BLaER1 treated with 17β-estradiol and CSF1 and Interleukin-3, amounts not matched to agents 10 nM and 100 nM (cell line): ENCODE data around the gene NDE1.

Experiments used
- H3K27ac ChIP-seq, 11 experiments: shearing (Covaris generic); formaldehyde crosslinking; 2 replicates each; pipeline ENCODE4 v1.8.1; 2022
- H3K27me3 ChIP-seq, 11 experiments: shearing (Covaris generic); formaldehyde crosslinking; 2 replicates each; pipeline ENCODE4 v1.8.1; 2022
- H3K36me3 ChIP-seq, 11 experiments: shearing (Covaris generic); formaldehyde crosslinking; 2 replicates each; pipeline ENCODE4 v1.8.1; 2022
- H3K4me1 ChIP-seq, 10 experiments: shearing (Covaris generic); formaldehyde crosslinking; 2 replicates each; pipeline ENCODE4 v1.8.1; 2022
- H3K4me2 ChIP-seq, 11 experiments: shearing (Covaris generic); formaldehyde crosslinking; 2 replicates each; pipeline ENCODE4 v1.8.1; 2022
- H3K4me3 ChIP-seq, 10 experiments: shearing (Covaris generic); formaldehyde crosslinking; 2 replicates each; pipeline ENCODE4 v1.8.1; 2022
- H3K9ac ChIP-seq, 11 experiments: shearing (Covaris generic); formaldehyde crosslinking; 2 replicates each; pipeline ENCODE4 v1.8.1; 2022
- H3K9me3 ChIP-seq, 11 experiments: shearing (Covaris generic); formaldehyde crosslinking; replicated peaks in 1 of 11; 2 replicates each; pipeline ENCODE4 v1.8.1; 2022
- H4K20me1 ChIP-seq, 11 experiments: shearing (Covaris generic); formaldehyde crosslinking; 2 replicates each; pipeline ENCODE4 v1.8.1; 2022
- Cebpa-rat ChIP-seq, 11 experiments: shearing (Covaris generic); IDR thresholded peaks; 2 replicates each; pipeline ENCODE4 v1.8.1; 2022

The NDE1 gene

DNA sequence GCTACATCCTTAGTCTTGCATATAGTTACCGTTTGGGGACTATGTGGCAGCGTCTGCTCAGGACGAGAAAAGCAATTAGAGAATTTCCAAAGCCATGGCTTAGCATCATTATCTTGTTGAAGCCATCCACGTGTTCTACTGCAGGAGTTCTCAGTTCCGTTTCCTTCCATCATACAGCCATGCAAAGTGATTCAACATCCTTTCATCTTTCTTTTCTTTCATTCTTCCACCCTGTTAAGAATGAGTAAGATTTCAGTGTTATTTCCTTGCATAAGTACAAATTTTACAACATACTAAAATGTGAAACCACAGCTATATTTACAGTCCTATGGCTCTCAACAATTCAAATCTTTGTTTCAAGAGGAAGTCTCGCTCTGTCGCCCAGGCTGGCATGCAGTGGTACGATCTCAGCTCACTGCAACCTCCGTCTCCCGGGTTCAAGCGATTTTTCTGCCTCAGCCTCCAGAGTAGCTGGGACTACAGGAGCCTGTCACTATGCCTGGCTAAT, 10.9 kb upstream of the NDE1 start:
- peaks cover 43 to 56% (median 48%) of the 10 kb centered on the region in 11 experiments for H3K36me3 ChIP-seq
- no peaks in the 10 kb centered on the region for H3K27me3 ChIP-seq
- TF ChIP-seq Cebpa-rat (IDR thresholded peaks at IDR 0.05): peak in 5 of 11 experiments; percentile 11 to 36 (median 28); a peak in 4 of 22 replicates
- H3K9ac ChIP-seq: peak overlapping the region; percentile 67 to 99 (median 96)
- peak overlapping the region in 8 of 10 experiments; percentile 13 to 76 (median 40); a peak in 11 of 20 replicates for H3K4me3 ChIP-seq
- H3K9me3 ChIP-seq: peaks cover 0 to 14% (median 9%) of the 10 kb centered on the region in 11 experiments; a peak in 10 of 22 replicates
- H4K20me1 ChIP-seq: peaks cover 0 to 4% (median 0%) of the 10 kb centered on the region in 11 experiments; a peak in 1 of 22 replicates
- H3K27ac ChIP-seq: peak overlapping the region; percentile 52 to 100 (median 98); a peak in 21 of 22 replicates
- peaks cover 62 to 84% (median 81%) of the 10 kb centered on the region in 10 experiments for H3K4me1 ChIP-seq
- peak overlapping the region; percentile 87 to 99 (median 95) for H3K4me2 ChIP-seq

DNA sequence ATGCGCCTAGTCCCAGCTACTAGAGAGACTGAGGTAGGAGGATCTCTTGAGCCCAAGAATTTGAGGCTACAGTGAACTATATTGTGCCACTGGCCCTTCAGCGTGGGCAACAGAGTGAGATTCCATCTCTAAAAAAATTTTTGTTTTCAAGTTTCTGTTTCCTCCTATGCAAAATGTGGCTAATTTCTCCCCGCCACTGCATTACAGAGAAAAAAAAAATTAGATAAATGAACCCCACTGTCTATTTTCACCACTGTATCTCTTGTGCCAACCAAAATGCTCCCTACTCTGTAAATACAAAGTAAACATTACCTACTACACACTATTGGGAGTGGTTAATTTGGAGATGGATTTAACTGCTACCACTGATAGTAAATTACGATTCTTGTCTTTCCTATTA, 9.1 kb upstream of the NDE1 start:
- peaks cover 0 to 4% (median 0%) of the 10 kb centered on the region in 11 experiments; a peak in 1 of 22 replicates for H4K20me1 ChIP-seq
- peaks cover 25 to 38% (median 30%) of the 10 kb centered on the region in 11 experiments for H3K36me3 ChIP-seq
- H3K4me2 ChIP-seq: peak overlapping the region; percentile 87 to 99 (median 95)
- no peak for TF ChIP-seq Cebpa-rat (IDR thresholded peaks at IDR 0.05)
- peak overlapping the region; percentile 89 to 99 (median 96) for H3K9ac ChIP-seq
- no peaks in the 10 kb centered on the region for H3K27me3 ChIP-seq
- peaks cover 69 to 84% (median 80%) of the 10 kb centered on the region in 10 experiments for H3K4me1 ChIP-seq
- H3K27ac ChIP-seq: peak overlapping the region; percentile 94 to 100 (median 98)
- peak overlapping the region in 9 of 10 experiments; percentile 67 to 78 (median 73); a peak in 18 of 20 replicates for H3K4me3 ChIP-seq
- H3K9me3 ChIP-seq: peaks cover 0 to 14% (median 9%) of the 10 kb centered on the region in 11 experiments; a peak in 10 of 22 replicates

DNA sequence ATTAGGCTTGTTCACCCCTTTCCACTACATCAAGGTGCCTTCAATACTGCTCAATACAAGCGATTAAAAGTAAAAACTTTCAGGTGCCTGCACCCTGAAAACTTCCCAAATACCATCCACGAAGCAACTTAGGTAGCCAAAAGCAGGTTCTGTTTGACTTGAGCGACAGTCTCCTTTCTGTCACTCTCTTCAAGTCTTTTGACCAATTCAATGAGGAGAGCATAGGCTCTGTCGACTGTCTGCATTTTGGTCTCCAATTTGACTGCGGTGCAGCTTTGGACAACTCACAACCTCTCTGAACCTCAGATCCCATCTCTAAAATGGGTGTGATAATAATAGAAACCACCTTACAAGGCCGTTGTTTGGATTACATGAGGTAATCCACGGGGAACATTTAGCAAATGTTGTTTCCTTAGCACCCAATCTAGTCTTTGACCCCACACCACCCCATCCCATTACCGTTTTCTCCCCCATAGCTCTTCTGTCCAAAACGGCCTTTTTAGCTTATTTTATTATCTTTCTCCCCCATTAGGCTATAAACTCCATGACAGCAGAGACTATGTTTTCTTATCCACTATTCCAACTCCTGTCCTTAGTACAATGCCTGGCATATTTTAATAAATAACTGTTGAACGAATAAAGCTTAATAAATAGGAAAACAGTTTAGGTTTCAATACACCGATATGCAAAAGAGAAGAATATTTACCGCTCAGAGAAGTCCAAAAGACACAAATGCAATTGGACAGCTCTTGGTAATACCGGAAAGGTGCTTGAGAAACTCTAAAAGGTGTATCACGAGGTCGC, 8.1 kb upstream of the NDE1 start:
- Histone ChIP-seq H3K4me3 (peak overlapping the region; percentile 67 to 78 (median 72)), H3K4me1 (peaks cover 59 to 77% (median 70%) of the 10 kb centered on the region in 10 experiments), H3K27me3 (no peaks in the 10 kb centered on the region), H3K36me3 (peaks cover 20 to 29% (median 21%) of the 10 kb centered on the region in 11 experiments), H3K9ac (peak overlapping the region; percentile 89 to 99 (median 96)), H3K9me3 (peaks cover 0 to 14% (median 9%) of the 10 kb centered on the region in 11 experiments; a peak in 10 of 22 replicates), H3K27ac (peak overlapping the region; percentile 94 to 100 (median 98)), H4K20me1 (peaks cover 0 to 4% (median 0%) of the 10 kb centered on the region in 11 experiments; a peak in 1 of 22 replicates), H3K4me2 (peak overlapping the region; percentile 87 to 99 (median 95))
- no peak for TF ChIP-seq Cebpa-rat (IDR thresholded peaks at IDR 0.05)

DNA sequence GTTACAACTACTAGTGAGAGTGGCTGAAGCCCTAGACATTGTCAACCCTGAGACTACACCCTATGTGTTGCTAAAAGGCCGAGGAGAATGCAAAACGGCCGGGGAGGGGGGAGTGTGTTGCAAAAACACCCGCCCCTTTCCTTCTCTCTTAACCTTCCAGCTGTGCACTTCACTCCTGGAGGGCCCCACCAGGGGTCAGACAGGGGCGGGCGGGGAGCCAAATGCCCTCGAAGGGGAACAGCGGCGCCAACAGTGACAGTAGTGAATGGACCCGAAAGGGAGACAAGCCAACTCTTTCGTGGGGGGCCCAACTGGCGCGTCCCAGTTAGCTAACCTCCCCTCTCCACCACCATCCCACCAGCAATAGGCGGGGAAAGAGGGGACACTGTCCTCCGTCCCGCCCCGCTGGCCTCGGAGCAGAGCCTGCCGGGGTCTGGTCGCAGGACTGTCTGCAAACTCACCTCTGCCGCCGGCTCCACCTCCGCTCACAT, 7.4 kb upstream of the NDE1 start:
- H3K4me1 ChIP-seq: peaks cover 54 to 73% (median 64%) of the 10 kb centered on the region in 10 experiments
- peaks cover 0 to 13% (median 9%) of the 10 kb centered on the region in 11 experiments; a peak in 10 of 22 replicates for H3K9me3 ChIP-seq
- H3K4me2 ChIP-seq: peak overlapping the region; percentile 87 to 99 (median 95)
- H3K4me3 ChIP-seq: peak overlapping the region; percentile 67 to 78 (median 72)
- peaks cover 0 to 4% (median 0%) of the 10 kb centered on the region in 11 experiments; a peak in 1 of 22 replicates for H4K20me1 ChIP-seq
- H3K36me3 ChIP-seq: peaks cover 14 to 23% (median 15%) of the 10 kb centered on the region in 11 experiments
- peak overlapping the region; percentile 89 to 99 (median 96) for H3K9ac ChIP-seq
- TF ChIP-seq Cebpa-rat (IDR thresholded peaks at IDR 0.05): peak in 3 of 11 experiments; percentile 15 to 37 (median 26); a peak in 1 of 22 replicates
- peak overlapping the region; percentile 94 to 100 (median 98) for H3K27ac ChIP-seq
- H3K27me3 ChIP-seq: no peaks in the 10 kb centered on the region

DNA sequence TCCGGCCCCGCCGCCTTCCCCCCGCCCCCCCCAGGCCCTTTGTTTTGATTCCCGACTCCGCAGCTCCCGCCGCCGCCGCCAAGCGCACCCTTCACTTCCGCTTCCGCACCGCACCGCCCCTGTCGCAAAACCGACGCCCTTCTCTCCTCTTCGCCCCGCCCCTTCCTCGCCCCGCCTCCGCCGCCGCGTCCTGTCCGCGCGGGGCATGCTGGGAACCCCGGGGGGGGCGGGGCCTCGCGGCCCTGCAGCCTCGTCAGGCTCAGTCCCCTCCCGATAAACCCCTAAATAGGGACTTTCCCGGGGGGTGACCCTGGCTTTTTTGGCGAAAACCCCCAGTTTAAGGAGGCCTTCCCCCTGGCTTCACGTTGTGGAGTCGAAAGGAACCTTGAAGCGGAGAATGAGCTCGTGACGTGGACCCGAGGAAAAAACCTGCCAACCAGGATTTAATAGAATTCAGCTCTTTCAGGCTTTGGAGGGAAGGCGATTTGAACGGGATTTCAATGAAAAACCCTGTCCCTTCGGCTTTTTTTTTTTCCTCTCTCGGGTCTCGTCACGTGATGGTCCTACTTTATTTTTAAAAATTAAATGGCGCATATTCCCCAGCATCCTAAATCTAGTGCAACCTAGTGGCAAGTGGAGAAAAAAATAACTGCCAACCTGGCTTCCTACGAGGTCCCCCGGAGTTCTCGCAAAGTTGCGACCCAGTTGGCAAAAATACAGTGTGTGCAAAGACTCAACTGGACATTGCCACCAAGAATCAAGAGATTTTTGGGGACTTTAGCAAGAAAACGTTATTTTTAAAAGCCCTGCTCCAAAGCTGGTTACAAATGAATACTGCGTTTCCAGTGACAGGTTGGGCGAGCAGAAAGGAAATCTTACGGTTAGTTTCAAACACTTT, 6.7 kb upstream of the NDE1 start, which contains the start of gene MARF1:
Gene MARF1, minus strand, starts transcription at position 107 of the 898 bp plus-strand sequence. CDS start 3,921 bp downstream, outside the sequence.
- H3K27ac ChIP-seq: peak within 1 kb of the TSS; percentile 94 to 100 (median 98)
- peak within 1 kb of the TSS; percentile 89 to 99 (median 96) for H3K9ac ChIP-seq
- no peaks in the 10 kb centered on the region for H3K27me3 ChIP-seq
- H3K9me3 ChIP-seq: peaks cover 0 to 7% (median 6%) of the 10 kb centered on the region in 11 experiments; a peak in 10 of 22 replicates
- H3K4me3 ChIP-seq: peak within 1 kb of the TSS; percentile 67 to 78 (median 72)
- H3K4me1 ChIP-seq: peaks cover 52 to 66% (median 57%) of the 10 kb centered on the region in 10 experiments
- peaks cover 0 to 4% (median 0%) of the 10 kb centered on the region in 11 experiments; a peak in 1 of 22 replicates for H4K20me1 ChIP-seq
- no peak for TF ChIP-seq Cebpa-rat (IDR thresholded peaks at IDR 0.05)
- H3K36me3 ChIP-seq: peaks cover 7 to 16% (median 8%) of the 10 kb centered on the region in 11 experiments
- H3K4me2 ChIP-seq: peak within 1 kb of the TSS; percentile 87 to 99 (median 95)

DNA sequence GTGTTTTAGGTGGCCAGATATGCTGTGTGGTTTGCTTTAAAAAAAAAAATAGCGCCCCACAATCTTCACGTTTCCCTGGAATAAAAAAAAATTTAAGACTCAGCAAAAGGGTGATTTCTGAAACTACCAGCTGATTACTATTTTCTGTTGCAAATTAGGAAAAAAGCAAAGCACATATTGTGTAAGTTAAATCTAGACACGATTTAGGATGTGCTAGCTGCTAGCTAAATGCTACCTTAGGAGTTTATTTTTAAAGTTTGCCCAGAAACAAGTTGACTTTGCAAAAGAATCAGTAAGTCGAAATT, 6.1 kb upstream of the NDE1 start:
- Histone ChIP-seq H3K4me3 (peak overlapping the region; percentile 67 to 78 (median 72)), H3K36me3 (peaks cover under 1 to 10% (median 2%) of the 10 kb centered on the region in 11 experiments; a peak in 20 of 22 replicates), H3K27me3 (no peaks in the 10 kb centered on the region), H4K20me1 (peaks cover 0 to 4% (median 0%) of the 10 kb centered on the region in 11 experiments; a peak in 1 of 22 replicates), H3K9ac (peak overlapping the region; percentile 89 to 99 (median 96)), H3K4me2 (peak overlapping the region; percentile 69 to 94 (median 82)), H3K4me1 (peaks cover 46 to 60% (median 51%) of the 10 kb centered on the region in 10 experiments), H3K9me3 (peaks cover 0 to 1% (median 0%) of the 10 kb centered on the region in 11 experiments; a peak in 5 of 22 replicates), H3K27ac (peak overlapping the region; percentile 94 to 100 (median 98))
- no peak for TF ChIP-seq Cebpa-rat (IDR thresholded peaks at IDR 0.05)

DNA sequence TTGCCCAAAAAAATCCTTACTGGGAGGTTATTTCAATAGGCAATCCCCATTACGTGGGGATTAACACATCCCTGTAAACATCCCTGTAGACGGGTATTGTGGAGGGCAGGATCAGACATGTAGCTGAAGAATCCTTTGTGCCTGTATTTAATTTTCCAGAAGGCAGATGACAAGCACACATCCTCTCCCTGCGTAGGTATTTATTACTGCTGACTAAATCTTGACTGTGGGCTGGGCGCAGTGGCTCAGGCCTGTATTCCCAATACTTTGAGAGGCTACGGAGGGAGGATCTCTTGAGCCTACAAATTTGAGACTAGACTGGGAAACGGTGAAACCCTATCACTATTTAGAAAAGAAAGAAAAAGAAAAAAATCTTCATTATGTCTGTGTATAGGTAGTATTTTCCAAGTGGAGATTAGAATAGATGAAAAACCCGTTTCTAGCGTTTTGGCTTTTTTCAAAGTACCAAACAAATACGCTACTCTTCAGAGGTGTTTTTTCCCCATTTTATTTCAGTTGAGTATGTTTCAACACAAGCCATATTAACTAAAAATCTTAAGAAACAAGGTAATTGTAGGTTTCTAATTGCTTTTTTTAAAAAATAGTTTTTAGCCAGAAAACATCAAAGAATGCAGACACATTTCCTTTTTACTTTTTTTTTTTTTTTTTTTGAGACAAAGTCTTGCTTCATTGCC, 5.6 kb upstream of the NDE1 start:
- no peaks in the 10 kb centered on the region for H3K9me3 ChIP-seq
- H4K20me1 ChIP-seq: peaks cover 0 to 4% (median 0%) of the 10 kb centered on the region in 11 experiments; a peak in 1 of 22 replicates
- H3K9ac ChIP-seq: peak overlapping the region; percentile 89 to 99 (median 96)
- peaks cover 44 to 59% (median 49%) of the 10 kb centered on the region in 10 experiments for H3K4me1 ChIP-seq
- peaks cover 0 to 8% (median 0%) of the 10 kb centered on the region in 11 experiments; a peak in 4 of 22 replicates for H3K36me3 ChIP-seq
- peak overlapping the region; percentile 67 to 78 (median 72); a peak in 16 of 20 replicates for H3K4me3 ChIP-seq
- H3K27me3 ChIP-seq: no peaks in the 10 kb centered on the region
- H3K27ac ChIP-seq: peak overlapping the region; percentile 94 to 100 (median 98)
- H3K4me2 ChIP-seq: peak overlapping the region; percentile 69 to 94 (median 82)
- TF ChIP-seq Cebpa-rat (IDR thresholded peaks at IDR 0.05): no peak
